ENCODE results near the gene COL3A1.
A peak's percentile ranks its signal among the peaks of the same experiment; 100 is the strongest.

COL3A1 gene

DNA sequence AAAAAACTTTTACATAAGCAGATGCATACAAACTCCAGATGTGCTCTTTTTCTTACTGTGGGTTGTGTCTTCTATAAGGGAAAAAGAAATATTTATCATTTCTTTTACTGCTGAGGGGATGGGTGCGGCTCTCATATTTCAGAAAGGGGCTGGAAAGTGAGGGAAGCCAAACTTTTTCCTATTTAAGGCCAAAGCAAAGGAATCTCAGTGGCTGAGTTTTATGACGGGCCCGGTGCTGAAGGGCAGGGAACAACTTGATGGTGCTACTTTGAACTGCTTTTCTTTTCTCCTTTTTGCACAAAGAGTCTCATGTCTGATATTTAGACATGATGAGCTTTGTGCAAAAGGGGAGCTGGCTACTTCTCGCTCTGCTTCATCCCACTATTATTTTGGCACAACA, at the start of gene COL3A1:
TSS of gene COL3A1 (plus strand) at position 210 of the 400 bp plus-strand sequence. CDS start at position 327, 117 bp downstream.
- no peaks in the 10 kb centered on the region for H3K27me3 Mint-ChIP-seq (ENCODE audit: low read depth)
- H3K9me3 Mint-ChIP-seq = no peaks in the 10 kb centered on the region
- TF ChIP-seq, protein P1, sequence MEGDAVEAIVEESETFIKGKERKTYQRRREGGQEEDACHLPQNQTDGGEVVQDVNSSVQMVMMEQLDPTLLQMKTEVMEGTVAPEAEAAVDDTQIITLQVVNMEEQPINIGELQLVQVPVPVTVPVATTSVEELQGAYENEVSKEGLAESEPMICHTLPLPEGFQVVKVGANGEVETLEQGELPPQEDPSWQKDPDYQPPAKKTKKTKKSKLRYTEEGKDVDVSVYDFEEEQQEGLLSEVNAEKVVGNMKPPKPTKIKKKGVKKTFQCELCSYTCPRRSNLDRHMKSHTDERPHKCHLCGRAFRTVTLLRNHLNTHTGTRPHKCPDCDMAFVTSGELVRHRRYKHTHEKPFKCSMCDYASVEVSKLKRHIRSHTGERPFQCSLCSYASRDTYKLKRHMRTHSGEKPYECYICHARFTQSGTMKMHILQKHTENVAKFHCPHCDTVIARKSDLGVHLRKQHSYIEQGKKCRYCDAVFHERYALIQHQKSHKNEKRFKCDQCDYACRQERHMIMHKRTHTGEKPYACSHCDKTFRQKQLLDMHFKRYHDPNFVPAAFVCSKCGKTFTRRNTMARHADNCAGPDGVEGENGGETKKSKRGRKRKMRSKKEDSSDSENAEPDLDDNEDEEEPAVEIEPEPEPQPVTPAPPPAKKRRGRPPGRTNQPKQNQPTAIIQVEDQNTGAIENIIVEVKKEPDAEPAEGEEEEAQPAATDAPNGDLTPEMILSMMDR (IDR thresholded peaks at IDR 0.05; ENCODE audit: unreplicated experiment in 3 of 3) = no peak
- H3K36me3 Mint-ChIP-seq (ENCODE audit: low read depth) = peaks cover 11% of the 10 kb centered on the region
- H3K4me3 Mint-ChIP-seq = peak within 1 kb of the TSS; percentile 92 to 97 (median 95)
- H3K4me1 Mint-ChIP-seq = peaks cover 47% of the 10 kb centered on the region
- peak within 1 kb of the TSS; percentile 99 to 100 (median 100) for H3K27ac Mint-ChIP-seq

DNA sequence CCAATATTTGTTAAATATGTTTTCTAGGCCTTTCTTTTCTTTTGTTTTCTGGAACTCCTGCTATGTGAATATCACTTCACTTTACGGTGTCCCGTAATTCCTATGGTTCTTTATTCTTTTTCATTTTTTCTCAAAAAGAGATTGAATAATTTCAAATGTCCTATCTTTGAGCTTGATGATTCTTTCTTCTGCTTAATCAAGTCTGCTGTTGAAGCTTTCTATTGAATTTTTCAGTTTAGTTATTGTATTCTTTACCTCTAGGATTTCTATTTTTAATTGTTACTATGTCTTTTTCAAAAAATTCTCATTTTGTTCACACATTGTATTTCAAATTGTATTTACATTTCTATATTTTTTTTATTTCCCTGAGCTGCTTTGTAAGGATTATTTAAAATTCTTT, 45.5 kb upstream of the COL3A1 start:
- Mint-ChIP-seq H3K4me3 (no peak overlapping the region), H3K27ac (no peak overlapping the region), H3K27me3 (ENCODE audit: low read depth) (no peaks in the 10 kb centered on the region), H3K4me1 (no peaks in the 10 kb centered on the region), H3K36me3 (ENCODE audit: low read depth) (no peaks in the 10 kb centered on the region), H3K9me3 (peaks cover 34% of the 10 kb centered on the region)
- TF ChIP-seq, protein P1 (IDR thresholded peaks at IDR 0.05; ENCODE audit: unreplicated experiment in 3 of 3) = no peak

DNA sequence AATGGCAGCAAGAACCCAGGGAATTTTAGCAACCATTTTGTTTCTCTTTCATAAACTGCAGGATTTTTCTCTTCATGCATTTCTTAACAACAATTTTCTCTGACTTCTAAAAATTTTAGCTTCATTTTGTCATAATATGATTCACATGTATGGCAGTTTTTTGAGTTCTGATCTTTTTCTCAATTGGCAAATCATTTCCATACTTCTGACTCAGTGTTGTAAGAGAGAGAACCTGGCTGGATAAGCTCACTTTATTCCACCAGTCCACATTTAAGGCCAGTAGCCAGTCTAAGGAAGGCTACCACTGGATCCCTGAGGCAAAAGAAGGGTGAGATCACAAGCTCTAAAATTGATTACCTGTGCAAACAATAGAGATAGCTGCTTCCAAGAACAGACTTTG, 42.8 kb upstream of the COL3A1 start:
- no peaks in the 10 kb centered on the region for H3K36me3 Mint-ChIP-seq (ENCODE audit: low read depth)
- TF ChIP-seq, protein P1 (IDR thresholded peaks at IDR 0.05; ENCODE audit: unreplicated experiment in 3 of 3) = no peak
- H3K4me1 Mint-ChIP-seq = no peaks in the 10 kb centered on the region
- H3K27me3 Mint-ChIP-seq (ENCODE audit: low read depth) = no peaks in the 10 kb centered on the region
- H3K9me3 Mint-ChIP-seq = peaks cover 25% of the 10 kb centered on the region
- H3K27ac Mint-ChIP-seq = no peak overlapping the region
- no peak overlapping the region for H3K4me3 Mint-ChIP-seq

DNA sequence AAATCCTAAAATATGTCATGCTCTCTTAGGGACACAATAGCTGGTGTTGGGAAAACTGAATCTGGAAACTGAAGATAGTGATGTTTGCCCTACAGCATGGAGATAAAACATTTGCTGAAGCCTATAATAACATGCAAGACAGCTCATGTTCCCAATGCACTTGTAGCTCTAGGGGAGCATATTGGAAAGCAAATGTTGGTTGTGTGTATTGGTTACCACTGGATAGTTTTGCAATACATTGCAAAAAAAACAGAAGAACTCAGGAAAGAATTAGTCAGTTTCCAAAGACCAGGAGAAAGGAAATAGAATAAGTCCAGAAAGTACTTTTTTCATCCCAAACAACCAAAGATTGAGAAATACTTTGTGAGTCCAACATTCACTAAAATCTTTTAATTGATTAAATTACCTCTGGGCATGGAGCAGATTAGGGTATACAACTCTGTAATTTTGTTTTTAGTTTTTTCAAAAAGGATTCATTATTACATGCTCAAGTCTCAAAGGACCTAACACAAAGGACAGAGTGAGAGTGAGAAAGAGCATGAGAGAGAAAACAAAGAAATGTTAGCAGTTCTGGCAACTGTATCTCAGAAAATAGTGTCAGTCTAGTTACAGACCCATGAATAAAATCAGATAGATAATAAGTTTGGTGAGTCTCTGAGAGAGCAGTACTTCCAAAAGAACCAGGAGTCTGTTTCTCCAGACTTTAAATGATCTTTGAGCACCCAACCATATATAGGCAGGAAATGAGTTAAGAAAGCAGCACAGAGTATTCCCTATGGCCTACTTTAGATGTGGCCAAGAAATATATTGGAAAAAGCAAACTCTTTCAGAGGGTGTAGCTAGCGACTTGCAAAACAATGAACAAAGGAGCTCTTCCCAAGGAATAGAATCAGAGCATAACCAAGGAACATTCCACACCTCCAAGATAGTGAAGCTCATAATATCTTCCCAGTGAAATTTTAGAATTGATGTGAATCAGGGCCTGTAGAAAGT, 36.6 kb upstream of the COL3A1 start:
- TF ChIP-seq, protein P1 (IDR thresholded peaks at IDR 0.05; ENCODE audit: unreplicated experiment in 3 of 3) = no peak
- no peaks in the 10 kb centered on the region for H3K27me3 Mint-ChIP-seq (ENCODE audit: low read depth)
- H3K27ac Mint-ChIP-seq = peak overlapping the region in 2 of 3 experiments; percentile 81 to 92
- H3K36me3 Mint-ChIP-seq (ENCODE audit: low read depth) = no peaks in the 10 kb centered on the region
- no peaks in the 10 kb centered on the region for H3K9me3 Mint-ChIP-seq
- H3K4me3 Mint-ChIP-seq = no peak overlapping the region
- peaks cover 17% of the 10 kb centered on the region for H3K4me1 Mint-ChIP-seq

DNA sequence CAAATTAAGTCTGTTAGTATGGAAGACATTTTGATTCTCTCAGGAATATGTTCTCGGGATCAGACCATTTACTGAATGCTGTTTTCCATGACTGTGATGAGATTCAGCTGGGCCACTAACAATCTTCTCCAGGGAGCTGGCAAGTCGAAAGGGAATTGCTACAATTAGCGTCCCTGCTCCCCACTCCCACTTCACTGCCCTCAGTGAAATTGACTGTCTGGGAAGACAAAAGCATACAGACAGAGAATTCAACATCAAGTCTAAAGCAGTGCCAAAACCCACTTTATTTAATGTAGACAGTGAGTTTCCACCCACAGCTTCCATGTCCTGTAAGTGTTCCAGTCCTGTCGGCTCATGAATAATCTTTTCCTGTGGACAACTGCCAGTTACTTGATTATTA, 34.0 kb upstream of the COL3A1 start:
- Mint-ChIP-seq H3K27me3 (ENCODE audit: low read depth) (no peaks in the 10 kb centered on the region), H3K9me3 (no peaks in the 10 kb centered on the region), H3K27ac (peak overlapping the region; percentile 92 to 99 (median 96)), H3K4me1 (peaks cover 17% of the 10 kb centered on the region), H3K4me3 (peak overlapping the region in 2 of 3 experiments; percentile 41 to 63), H3K36me3 (ENCODE audit: low read depth) (no peaks in the 10 kb centered on the region)
- TF ChIP-seq, protein P1 (IDR thresholded peaks at IDR 0.05; ENCODE audit: unreplicated experiment in 3 of 3) = no peak
